Measurements from ENCODE around the gene THRA.
A peak's percentile ranks its signal among the peaks of the same experiment; 100 is the strongest.

The THRA gene

DNA sequence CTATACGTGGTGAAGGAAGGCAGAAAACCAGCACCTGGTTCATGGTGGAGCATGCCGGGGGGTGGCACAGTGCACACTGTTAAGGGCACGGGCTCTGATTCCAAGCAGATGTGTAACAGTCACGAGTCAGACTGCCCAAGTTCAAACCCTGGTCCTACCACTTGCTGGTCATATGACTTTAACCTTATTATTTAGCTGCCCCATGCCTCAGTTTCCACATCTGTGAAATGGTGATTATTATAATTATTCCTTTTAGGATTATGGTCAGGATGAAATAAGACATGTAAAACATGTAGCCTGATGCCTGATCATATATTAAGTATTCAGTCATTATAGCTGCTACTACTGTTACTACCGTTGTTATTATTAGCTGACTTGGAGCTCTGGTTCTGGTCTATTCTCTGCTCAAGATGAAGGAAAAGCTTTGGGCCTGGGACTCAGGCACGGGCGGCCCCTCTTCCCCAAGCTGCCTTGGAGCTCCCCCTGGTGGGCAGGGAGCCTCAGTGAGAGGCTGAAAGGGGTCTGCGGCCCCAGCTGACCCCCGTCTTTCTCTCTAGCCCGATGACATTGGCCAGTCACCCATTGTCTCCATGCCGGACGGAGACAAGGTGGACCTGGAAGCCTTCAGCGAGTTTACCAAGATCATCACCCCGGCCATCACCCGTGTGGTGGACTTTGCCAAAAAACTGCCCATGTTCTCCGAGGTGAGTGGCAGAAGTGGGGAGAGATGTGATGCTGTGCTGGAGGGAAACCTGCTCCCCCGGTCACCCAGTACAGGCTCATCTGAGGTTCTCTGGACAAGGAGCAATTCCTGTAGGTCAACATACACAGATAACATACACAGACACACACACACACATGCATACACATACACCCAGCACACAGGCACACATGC lies 23.6 kb downstream of the THRA start:
- DNase-seq, result peak; percentile 12 to 71 (median 48)

DNA sequence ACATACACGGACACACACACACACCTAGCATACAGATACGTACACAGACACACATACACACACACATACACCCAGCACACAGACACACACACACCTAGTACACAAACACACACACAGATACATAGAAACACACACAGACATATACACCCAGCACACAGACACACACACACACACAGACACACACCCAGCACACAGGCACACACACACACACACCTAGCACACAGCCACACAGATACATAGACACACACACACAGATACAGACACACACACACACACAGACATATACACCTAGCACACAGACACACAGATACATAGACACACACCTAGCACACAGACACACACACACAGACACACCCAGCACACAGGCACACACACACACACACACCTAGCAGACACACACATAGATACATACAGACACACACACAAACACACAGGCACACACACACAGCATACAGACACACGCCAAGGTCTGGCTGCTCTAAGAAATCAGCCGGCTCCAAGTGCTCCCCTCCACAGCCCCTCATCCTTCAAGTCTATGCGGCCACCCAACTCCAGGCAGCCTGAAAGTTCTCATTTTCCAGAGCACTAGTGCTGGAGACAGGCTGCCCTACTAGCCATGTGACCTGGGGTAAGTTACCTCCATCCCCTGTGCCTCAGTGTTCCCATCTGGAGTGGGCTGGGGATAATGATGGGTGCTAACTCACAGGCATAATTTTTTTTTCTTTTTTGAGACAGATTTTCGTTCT lies 24.5 kb downstream of the THRA start:
- no peak for DNase-seq

DNA sequence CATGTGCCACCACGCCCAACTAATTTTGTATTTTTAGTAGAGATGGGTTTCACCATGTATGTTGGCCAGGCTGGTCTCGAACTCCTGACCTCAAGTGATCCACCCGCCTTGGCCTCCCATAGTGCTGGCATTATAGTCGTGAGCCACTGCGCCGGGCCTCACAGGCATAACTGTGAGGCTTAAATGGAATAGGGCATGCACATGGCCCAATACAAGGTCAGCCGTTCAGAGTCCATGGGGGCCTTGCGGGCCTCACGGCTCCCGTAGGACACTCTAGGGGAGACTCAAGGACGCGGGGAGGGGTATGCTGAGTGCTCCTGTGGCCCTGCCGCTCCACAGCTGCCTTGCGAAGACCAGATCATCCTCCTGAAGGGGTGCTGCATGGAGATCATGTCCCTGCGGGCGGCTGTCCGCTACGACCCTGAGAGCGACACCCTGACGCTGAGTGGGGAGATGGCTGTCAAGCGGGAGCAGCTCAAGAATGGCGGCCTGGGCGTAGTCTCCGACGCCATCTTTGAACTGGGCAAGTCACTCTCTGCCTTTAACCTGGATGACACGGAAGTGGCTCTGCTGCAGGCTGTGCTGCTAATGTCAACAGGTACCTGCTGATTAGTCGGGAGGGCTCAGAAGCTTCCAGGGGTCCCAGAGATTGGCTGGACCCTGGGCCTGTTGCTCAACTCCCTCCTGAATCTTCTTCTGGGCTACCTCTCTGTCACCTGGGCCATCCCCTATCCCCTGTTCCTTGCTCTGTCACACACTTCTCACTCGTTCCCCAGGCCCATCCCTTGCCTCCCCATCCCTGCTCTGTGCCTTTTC lies 25.3 kb downstream of the THRA start:
- no peak for DNase-seq

DNA sequence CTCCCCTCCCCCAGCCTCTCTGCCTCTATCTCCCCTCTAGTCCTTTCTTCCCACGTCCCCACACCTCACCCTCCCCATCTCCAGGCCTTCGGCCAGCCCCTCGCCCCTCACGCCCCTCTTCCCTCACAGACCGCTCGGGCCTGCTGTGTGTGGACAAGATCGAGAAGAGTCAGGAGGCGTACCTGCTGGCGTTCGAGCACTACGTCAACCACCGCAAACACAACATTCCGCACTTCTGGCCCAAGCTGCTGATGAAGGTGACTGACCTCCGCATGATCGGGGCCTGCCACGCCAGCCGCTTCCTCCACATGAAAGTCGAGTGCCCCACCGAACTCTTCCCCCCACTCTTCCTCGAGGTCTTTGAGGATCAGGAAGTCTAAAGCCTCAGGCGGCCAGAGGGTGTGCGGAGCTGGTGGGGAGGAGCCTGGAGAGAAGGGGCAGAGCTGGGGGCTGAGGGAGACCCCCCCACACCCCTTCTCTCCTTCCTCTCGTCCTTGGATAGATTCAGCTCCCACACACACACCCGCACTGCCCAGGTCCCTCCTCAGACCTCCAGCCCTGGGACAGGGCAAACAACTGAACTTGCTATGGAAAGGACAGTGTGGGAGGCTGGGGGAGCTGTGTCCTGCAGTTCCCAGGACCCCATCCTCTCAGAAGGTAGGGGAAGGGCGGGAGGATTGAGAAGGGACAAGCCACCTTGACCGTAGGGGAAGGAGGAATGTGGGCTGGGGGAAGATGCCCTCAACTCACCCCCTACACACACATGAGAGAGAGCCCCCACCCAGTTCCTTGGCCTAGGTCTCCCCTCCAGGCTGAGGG lies 26.5 kb downstream of the THRA start:
- no peak for DNase-seq

DNA sequence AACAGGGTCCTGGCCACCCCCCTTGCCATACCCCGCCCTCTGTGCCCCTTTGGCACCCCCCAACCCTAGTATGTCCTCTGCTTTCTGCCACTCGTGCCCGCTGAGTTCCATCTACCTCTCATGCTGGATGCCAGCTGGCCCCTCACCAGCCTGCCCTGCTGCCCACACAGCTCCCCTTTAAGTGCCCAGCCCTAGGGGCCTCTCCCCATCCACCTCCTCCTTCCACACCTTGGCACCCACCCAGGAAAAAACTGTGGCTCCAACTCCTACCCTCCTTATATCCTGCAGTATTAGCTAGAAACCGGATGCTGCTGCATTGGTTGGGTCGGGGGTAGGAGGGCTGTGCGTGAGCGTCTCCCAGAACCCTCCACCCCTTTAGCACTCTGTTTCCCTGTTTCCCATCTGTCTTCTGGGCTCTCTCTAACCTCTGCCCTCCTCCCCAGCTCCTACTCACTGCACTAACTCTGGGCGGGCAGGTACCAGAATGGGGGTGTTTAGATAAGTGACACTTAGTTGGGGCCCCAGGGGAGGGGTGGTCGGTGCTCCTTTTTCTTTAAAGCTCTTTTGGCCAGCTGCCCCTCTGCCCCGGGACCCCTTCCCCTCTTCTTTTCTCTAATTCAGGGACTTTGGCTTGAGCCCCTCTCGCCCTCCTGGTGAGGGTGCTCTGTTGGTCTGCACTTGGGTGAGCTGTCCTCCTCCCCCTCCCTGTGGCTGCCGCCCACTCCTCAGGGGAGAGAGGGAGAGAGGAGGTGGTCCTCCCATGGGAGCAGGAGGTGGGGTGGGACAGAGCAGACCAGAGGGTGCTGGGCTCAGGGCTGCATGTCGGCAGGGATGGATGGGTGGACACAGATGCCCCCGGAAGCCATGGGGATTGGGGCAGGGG lies 27.7 kb downstream of the THRA start:
- no peak for DNase-seq

DNA sequence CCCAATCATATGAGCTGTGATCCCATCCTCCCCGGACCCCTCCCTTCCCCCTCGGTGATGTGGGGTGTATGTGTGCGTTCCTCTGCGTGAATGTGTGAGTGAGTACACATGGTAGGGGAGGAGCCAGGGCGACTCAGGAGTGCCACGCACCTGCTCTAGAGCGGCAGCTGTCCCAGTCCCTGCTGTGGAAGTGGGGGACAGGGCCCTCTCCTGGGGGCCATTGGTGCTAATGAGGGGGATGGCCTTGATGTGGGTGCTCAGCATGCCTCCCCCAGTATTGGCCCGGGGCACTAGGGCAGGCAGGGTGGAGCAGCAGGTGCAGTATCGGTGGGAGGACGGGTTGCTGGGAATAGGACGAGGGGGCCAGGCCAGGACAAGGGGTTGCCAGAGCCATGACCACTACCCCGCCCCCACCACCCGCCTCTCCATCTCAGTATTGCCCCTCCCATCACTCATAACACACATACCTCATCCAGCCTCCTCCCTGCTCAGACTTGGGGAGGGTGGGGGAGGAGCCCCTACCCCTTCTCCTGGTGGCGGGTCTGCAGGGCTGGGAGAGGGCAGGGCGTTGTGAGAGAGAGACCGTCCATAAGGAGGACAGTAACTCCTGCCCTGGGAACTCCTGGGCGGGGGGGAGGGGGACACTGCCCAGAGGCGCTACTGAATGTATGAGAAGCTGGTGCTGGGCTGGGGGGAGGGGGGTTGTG lies 29.1 kb downstream of the THRA start:
- peak in 2 of 3 experiments; percentile 52 to 70 for DNase-seq

DNA sequence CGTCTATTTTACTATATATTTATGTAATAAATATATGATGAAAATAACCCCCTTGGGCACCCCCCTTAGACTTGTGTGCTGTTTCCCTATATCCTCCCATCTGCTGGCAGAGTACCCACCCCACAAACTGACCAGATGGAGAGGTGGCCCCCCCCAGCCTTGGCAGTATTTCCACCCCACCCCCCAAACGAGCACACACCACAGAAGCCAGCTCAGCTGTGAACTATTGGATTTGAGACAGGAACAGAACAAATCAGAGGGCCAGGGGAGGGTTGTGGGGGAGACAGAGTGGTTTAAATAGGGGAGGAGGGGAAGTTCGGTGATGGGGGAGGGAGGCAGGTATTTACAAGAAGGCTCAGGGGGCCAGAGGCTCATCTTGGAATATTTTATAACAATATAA lies 29.8 kb downstream of the THRA start:
- DNase-seq, result no peak

DNA sequence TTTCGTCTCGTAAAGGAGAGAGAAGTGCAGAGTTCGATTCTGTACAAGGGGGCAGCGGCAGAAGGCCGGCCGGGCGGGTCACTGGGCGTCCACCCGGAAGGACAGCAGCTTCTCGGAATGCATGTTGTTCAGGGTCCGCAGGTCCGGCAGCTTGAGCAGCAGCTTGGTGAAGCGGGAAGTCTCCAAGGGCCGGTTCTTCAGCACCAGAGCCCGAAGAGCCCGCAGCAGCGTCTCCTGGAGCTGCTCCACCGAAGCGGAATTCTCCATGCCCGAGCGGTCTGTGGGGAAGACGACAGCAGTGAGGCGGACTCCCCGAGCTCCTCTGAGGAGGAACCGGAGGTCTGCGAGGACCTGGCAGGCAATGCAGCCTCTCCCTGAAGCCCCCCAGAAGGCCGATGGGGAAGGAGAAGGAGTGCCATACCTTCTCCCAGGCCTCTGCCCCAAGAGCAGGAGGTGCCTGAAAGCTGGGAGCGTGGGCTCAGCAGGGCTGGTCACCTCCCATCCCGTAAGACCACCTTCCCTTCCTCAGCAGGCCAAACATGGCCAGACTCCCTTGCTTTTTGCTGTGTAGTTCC lies 30.3 kb downstream of the THRA start:
- no peak for DNase-seq

DNA sequence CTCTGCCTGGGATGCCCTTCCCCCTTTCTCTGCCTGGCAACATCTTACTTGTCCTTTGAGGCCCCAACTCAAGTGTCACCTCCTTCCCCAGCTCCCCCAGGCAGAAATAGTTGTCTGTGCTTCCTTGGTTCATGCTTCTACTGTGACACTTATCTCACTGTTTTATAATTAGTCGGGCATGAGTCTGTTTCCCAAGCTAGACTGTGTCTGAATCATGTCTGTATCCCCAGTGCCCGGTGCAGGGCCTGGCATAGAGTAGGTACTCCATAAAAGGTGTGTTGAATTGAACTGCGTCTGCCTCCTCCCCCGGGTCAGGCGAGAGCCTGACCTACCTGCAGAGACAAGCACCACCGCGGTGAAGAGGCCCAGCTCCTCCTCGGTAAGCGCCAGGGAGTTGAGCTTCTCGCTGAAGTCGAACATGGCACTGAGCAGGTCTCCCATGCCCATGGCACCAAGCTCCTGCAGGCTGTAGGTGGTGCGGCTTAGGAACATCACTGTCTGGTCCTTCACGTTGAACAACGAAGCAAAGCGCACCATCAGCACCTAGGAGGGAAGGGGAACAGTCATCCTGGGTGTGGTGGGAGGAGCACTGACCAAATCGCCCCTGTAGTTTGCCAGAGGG lies 30.9 kb downstream of the THRA start:
- DNase-seq, result no peak

DNA sequence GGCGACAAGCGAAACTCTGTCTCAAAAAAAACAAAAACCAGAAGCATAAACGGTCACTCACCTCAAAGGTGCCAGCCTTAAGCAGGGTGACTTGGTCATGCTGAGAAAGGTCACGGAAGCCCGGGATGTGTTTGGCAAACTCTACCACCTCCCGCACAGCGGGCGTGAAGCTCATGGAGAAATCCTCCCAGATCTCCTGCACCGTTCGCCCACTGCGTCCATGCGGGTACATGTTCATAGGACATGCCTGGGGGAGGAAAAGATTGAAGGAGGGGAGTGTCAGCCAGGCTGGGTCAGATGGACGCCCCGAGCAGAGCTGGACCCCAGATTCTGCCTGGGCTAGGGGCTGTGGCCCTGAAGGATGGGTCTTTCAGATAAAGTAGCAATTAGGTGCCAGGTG lies 32.1 kb downstream of the THRA start:
- DNase-seq, result no peak

DNA sequence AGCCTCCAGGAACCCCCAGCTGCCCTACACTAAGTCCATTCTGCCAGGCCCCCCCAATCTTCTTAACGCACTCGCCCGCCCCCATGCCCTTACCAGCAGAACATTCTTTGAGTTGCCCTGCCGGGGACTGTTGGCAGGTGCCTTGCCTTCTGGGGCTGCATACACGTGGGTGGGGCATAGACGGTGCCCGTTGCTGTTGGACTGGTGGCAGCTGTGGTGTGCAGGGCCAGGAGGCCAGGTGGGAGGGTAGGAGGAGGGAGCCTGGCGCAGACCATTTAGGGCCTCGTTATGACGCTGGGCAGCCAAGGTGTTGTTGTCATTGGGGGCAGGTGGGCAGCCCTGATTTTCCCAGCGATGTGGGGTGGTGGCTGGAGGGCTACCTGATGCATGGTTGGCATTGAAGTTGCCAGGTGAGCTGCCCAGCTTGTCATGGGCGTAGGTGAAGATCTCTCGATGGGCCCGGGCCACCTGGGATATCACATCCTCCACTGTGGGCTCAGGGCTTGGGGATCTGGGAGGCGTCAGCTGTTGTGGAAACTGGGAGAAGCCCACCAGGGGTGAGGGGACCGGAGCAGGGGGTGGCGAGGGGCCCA lies 32.7 kb downstream of the THRA start:
- DNase-seq, result no peak

DNA sequence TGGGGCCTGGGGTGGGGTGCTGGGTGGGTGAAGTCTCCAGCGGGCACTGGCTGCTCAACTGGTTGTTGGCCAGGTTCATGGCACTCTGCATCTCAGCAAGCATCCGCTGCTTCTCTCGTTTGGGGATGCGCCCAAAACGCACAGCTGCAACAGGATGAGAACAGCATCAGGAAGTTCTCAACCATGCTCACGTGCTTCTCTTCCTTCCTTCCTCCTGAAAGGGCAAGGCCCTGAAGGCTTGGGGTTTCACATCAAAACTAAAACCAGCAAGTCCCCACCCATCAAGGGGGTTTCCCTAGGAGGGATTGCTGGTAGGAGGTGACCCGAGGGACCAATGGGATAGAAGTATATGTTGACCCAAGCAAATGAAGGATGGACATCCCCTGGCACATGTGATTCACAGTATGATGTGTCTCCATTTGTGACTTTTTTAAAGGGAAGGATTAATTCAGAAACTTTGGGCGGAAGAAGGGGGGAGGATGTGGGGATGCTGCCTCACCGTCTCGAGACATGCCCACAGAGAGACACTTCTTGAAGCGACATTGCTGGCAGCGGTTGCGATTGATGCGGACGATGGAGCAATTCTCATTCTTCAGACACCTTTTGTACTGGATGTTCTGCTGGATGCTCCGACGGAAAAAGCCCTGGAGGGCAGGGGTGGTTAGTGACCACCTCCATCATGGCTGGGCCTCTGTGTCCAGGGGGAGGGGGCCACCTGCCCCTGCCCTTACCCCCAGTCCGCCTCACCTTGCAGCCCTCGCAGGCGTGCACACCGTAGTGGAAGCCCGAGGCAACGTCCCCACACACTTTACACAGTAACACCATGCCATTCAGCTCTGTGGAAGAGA lies 33.4 kb downstream of the THRA start:
- no peak for DNase-seq

DNA sequence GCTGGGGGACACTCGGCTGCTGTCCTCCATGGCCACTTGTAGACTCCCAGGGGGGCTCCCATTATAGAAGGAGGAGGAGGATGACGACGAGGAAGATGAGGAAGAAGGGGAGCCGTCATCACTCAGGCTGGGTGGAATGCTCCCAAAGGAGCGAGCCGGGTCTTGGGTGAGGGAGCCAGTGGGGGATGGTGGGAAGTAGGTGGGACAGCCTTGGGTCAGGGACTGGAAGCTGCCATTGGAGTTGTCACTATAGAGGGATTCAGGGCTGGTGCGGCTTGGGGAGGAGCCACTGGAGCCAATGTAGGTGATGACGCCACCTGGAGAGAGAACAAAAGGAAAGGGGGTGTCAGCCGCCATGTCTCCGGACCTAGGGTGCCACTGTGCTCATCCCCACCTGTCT lies 34.3 kb downstream of the THRA start:
- DNase-seq, result no peak

DNA sequence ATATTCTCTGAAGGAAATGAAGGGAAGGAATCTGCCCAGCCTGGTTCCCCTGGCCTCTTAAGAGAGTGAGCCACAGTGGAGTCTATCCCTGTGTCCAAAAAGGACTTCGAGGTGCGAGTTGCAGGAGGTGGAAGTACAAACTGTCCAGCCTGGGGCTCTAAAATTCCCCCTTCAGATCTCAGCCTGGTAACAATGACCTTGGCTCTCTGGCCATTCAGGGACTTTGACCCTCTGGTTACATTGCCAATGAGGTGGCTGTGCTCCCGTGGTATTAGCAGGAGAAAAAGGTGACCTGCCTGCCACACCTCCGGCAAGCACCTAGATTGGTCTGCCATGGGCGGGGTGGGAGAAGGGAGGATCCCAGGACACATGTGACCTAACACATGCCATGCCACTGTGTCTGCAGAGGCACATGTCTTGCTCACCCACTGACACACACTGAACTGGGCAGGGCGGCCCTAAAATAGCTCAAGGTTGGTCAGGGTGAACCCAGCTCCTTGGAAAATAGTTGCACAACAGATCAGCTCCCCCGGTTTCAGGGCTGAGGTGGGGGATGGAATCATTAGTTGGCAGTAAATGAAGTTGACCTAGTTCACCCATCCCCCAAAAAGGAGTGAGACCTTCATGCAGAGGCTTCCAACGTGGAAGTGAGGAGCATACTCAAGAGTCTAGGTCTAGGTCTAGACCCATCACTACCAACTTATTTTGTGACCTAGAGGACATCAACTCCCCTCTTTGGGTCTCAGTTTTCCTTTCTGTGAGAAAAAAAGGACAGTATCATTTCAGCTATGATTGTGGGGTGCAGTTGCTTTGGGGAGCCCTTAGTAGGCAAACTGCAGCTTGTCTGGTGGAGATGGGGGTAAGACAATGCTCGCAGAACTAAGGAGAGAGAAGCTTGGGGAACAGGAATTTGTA lies 35.4 kb downstream of the THRA start:
- peak in 1 of 3 experiments; percentile 49 for DNase-seq

DNA sequence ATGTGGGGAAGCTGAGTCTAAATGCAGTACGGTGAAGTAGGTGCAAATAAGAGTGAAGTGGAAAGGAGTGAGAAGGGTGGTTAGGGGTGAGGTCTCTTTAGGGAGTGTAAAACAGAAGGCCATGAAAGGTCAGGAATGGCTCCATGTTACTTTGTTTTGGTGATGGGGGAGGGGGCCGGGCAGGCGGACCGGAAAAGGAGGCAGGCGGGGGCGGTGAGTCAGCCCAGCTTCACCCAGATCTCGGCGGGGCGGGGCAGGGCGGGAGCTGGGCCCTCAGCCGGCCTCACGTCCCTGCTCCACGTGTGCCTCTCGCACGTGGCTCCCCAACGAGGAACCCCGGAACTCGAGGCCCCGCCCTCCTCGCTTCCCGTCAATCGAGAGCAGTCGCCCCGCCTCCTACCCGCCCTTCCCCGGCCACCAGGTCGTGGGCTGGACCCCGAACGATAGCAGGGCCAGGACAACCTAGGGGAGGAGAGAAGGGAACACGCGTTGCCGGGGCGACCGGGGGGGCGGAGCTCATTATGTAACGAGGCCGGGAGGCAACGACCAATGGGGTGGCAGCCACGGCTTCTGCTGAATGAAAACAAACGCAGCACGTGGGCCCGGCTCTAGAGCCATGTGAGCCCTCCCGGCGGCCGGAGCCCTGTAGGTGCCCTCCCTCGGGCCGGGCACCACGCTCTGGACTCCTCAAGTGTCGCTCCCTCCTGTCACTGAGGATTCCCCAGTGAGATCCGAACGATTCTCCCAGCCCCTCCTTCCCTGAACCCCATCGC lies 36.3 kb downstream of the THRA start:
- peak; percentile 94 to 99 (median 99) for DNase-seq

DNA sequence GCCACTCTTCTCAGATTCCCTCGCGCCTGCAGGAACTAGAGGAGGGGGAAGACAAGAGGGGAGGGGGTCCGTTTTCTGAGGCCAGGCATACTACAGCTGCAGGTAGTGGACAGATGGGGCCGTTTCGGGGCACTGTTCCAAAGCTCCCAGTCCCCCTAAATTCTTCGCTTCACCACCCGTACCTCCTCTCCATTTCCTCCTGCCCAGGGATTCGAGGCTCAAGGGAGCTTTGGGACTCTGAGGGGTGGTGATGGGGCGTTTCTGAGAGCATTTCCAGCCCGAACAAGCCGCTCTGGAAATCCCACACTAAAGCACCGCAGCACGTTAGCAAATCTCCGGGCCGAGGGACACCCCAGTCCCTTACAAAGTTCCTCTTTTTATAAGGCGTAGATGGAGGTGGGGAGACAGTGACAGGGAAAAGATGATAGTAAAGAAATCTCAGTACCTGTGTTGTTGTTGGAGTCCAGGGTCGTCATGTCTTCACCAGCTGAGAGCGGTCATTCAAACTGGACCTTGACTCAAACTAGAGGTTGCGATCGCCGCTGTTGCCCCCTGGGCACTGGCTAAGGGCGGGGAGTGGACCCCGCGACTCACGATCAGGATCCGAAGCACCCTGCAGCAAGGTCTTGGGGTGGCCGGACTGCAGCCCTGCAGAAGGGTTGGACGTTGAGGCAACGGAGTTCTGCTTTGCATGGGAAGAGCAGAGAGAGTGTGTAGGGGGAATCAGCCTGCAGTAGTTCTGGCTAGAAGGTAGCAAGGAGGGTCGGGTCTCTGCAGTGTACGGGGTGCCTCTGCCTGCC lies 37.1 kb downstream of the THRA start:
- DNase-seq, result no peak

Measured in NCI-H1417 (cell line).